Gastroesophageal sphincter (tissue), 3 donors: ENCODE data around the gene TTC9B.

Source experiments
- CTCF ChIP-seq, 4 experiments: fragments of 200-600 bp in 2 of 4; fragments of 450-650 bp in 2 of 4; sonication (generic) in 1 of 4; IDR thresholded peaks; one replicate each; pipeline ENCODE4 v1.5.1; 2017 to 2019; ENCODE audit warnings: antibody characterized with exemption in 4 of 4, mild to moderate bottlenecking in 2 of 4, moderate library complexity in 2 of 4
- EP300 ChIP-seq: sonication (generic); formaldehyde crosslinking; IDR thresholded peaks from one replicate; pipeline ENCODE4 v1.6.1; 2017; ENCODE audit warnings: antibody characterized with exemption, mild to moderate bottlenecking
- POLR2AphosphoS5 ChIP-seq: sonication (generic); formaldehyde crosslinking; IDR thresholded peaks from one replicate; pipeline ENCODE4 v1.6.1; 2017; ENCODE audit warnings: antibody characterized with exemption

- TF ChIP-seq CTCF (IDR thresholded peaks at IDR 0.05) (no peak), EP300 (no peak), POLR2AphosphoS5 (no peak)
Observed at GRCh38 chr19:40233811-40234389, 15.7 kb upstream of the TTC9B start.
